C4-2B (cell line): Measurements from ENCODE around the gene PARD3.

Source experiments
- CTCF ChIP-seq: fragments of 450-650 bp; conservative IDR thresholded peaks from 2 replicates; pipeline ENCODE4 v1.5.1; 2017; ENCODE audit warnings: mild to moderate bottlenecking
- ZFX ChIP-seq: fragments of 450-650 bp; IDR thresholded peaks from 2 replicates; pipeline ENCODE4 v1.6.1; 2017

- no peak for TF ChIP-seq CTCF
- TF ChIP-seq ZFX: no peak
Measured at GRCh38 chr10:34771106-34771505, 44.0 kb downstream of the PARD3 start.
